ENCODE results near the gene GPHA2.
"Not testable (repeated sequence)": the region's sequence is repeated elsewhere in the genome, so short reads cannot be mapped to it uniquely, and the experiment has no call there.

GPHA2 gene

GRCh38 chr11:64935359-64936081 is at the start of gene GPHA2:
Gene GPHA2, minus strand, starts transcription at chr11:64935893. Its CDS starts 433 bp downstream, at chr11:64935460.
- no peaks in the 10 kb centered on the region for H3K27me3 ChIP-seq (ENCODE audit: control insufficient read depth, insufficient read depth, low read length)
- H3K36me3 ChIP-seq (ENCODE audit: control insufficient read depth, insufficient read depth, low read length) = no peaks in the 10 kb centered on the region
- H3K4me1 ChIP-seq (ENCODE audit: control insufficient read depth, insufficient read depth, low read length) = peaks cover 9% of the 10 kb centered on the region
- no peaks in the 10 kb centered on the region for H3K9me3 ChIP-seq (ENCODE audit: control insufficient read depth, insufficient read depth, low read length)
- H3K27ac ChIP-seq (ENCODE audit: low read length) = no peak within 1 kb of the TSS
- H3K4me3 ChIP-seq (ENCODE audit: low read length) = no peak within 1 kb of the TSS
- no peak for DNase-seq (ENCODE audit: low read depth, low spot score)
- no CpG with 5 or more reads among the region's 14 CpGs for WGBS (ENCODE audit: insufficient coverage, insufficient read length)

GRCh38 chr11:64983339-64983738 is 47.6 kb upstream of the GPHA2 start:
- not testable (repeated sequence) for H3K36me3 ChIP-seq (ENCODE audit: control insufficient read depth, insufficient read depth, low read length); H3K27me3 ChIP-seq (ENCODE audit: control insufficient read depth, insufficient read depth, low read length); H3K4me1 ChIP-seq (ENCODE audit: control insufficient read depth, insufficient read depth, low read length); H3K4me3 ChIP-seq (ENCODE audit: low read length); H3K27ac ChIP-seq (ENCODE audit: low read length); H3K9me3 ChIP-seq (ENCODE audit: control insufficient read depth, insufficient read depth, low read length); DNase-seq (ENCODE audit: low read depth, low spot score)
- no CpG with 5 or more reads among the region's 5 CpGs for WGBS (ENCODE audit: insufficient coverage, insufficient read length)

- no peaks in the 10 kb centered on the region for H3K4me1 ChIP-seq (ENCODE audit: control insufficient read depth, insufficient read depth, low read length)
- no peaks in the 10 kb centered on the region for H3K9me3 ChIP-seq (ENCODE audit: control insufficient read depth, insufficient read depth, low read length)
- no peaks in the 10 kb centered on the region for H3K27me3 ChIP-seq (ENCODE audit: control insufficient read depth, insufficient read depth, low read length)
- DNase-seq (ENCODE audit: low read depth, low spot score) = no peak
- no peaks in the 10 kb centered on the region for H3K36me3 ChIP-seq (ENCODE audit: control insufficient read depth, insufficient read depth, low read length)
- H3K4me3 ChIP-seq (ENCODE audit: low read length) = no peak overlapping the region
- no CpG with 5 or more reads among the region's 2 CpGs for WGBS (ENCODE audit: insufficient coverage, insufficient read length)
- no peak overlapping the region for H3K27ac ChIP-seq (ENCODE audit: low read length)
Observed at GRCh38 chr11:64976651-64977050, 41.0 kb upstream of the GPHA2 start.

DNA sequence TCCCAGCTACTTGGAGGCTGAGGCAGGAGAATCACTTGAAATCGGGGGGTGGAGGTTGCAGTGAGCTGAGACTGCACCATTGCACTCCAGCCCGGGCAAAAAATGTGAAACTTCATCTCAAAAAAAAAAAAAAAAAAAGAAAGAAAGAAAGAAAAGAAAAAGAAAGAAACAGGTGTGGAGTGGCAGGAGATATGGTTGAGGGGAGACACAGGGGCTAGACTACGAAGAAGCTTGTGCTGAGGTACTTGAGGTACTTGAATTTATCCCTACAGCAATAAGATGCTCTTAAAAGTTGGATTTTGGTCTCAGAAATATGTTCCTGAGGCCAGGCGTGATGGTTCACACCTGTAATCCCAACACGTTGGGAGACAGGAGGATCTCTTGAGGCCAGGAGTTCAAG is 38.4 kb upstream of the GPHA2 start:
- no peaks in the 10 kb centered on the region for H3K9me3 ChIP-seq (ENCODE audit: control insufficient read depth, insufficient read depth, low read length)
- H3K27ac ChIP-seq (ENCODE audit: low read length) = no peak overlapping the region
- no peaks in the 10 kb centered on the region for H3K4me1 ChIP-seq (ENCODE audit: control insufficient read depth, insufficient read depth, low read length)
- no CpG with 5 or more reads among the region's 5 CpGs for WGBS (ENCODE audit: insufficient coverage, insufficient read length)
- H3K36me3 ChIP-seq (ENCODE audit: control insufficient read depth, insufficient read depth, low read length) = no peaks in the 10 kb centered on the region
- no peaks in the 10 kb centered on the region for H3K27me3 ChIP-seq (ENCODE audit: control insufficient read depth, insufficient read depth, low read length)
- H3K4me3 ChIP-seq (ENCODE audit: low read length) = no peak overlapping the region
- DNase-seq (ENCODE audit: low read depth, low spot score) = no peak

DNA sequence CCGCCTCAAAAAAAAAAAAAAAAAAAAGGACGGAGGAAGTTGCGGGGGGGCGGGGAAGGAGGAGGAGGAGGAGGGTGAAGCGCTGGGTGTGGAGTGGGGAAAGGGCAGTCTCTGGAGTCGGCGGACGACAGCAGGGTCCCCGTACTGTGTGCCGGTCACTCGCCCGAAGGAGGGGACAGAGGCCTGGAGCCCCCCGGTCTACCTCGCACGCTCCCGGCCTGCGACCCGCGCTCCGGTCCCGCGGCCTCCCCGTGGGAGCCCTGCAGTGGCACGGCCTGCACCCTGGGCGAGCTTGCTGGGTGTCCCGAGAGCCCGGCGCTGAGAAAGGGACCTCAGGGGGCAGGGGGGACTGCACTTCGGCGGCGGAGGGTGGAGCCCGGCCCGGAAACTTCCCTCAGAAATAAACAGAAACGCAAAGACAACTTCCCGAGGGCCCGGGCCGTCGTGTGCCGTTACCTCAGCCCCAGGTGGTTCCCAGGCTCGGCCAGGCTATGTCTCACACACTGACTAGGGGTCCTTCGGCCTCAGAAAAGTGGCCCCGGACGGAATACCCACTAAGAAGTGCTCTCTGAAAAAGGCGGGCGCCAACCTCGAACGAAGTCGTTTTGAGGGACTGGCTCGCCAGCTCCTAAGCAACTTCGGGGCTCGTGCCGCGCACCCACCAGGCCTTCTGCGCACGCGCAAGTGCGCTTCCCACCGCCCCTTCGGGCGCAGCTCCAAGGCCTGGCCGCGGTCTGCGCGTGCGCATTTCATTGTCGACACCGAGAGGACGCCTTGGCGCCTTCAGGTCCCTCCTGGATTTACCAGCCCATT is 35.9 kb upstream of the GPHA2 start, which contains the start of gene MAJIN:
TSS of gene MAJIN (minus strand) at position 688 of the 813 bp plus-strand sequence. CDS start 12,703 bp downstream, outside the sequence.
- H3K4me3 ChIP-seq (ENCODE audit: low read length) = no peak within 1 kb of the TSS
- no peaks in the 10 kb centered on the region for H3K36me3 ChIP-seq (ENCODE audit: control insufficient read depth, insufficient read depth, low read length)
- WGBS (ENCODE audit: insufficient coverage, insufficient read length) = no CpG with 5 or more reads among the region's 69 CpGs
- H3K9me3 ChIP-seq (ENCODE audit: control insufficient read depth, insufficient read depth, low read length) = no peaks in the 10 kb centered on the region
- DNase-seq (ENCODE audit: low read depth, low spot score) = no peak
- H3K27ac ChIP-seq (ENCODE audit: low read length) = no peak within 1 kb of the TSS
- no peaks in the 10 kb centered on the region for H3K4me1 ChIP-seq (ENCODE audit: control insufficient read depth, insufficient read depth, low read length)
- H3K27me3 ChIP-seq (ENCODE audit: control insufficient read depth, insufficient read depth, low read length) = no peaks in the 10 kb centered on the region

DNA sequence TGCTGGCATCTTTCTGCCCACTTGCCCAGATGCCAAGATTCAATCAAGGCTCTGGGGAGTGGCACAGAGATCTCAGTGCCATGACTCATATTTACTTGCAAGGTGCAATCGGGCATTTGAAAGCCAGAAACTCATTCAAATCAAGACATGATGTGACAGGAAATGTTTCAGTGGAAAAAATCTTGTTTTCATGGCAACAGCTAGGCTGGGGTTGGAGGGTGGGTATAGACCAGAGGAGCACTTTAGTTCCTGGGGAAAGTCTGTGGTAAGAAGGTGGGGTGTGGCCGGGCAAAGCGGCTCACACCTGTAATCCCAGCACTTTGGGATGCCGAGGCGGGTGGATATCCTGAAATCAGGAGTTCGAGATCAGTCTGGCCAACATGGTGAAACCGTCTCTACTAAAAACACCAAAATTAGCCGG is 35.0 kb upstream of the GPHA2 start:
- Histone ChIP-seq H3K27ac (ENCODE audit: low read length) (no peak overlapping the region), H3K9me3 (ENCODE audit: control insufficient read depth, insufficient read depth, low read length) (no peaks in the 10 kb centered on the region), H3K4me3 (ENCODE audit: low read length) (no peak overlapping the region), H3K4me1 (ENCODE audit: control insufficient read depth, insufficient read depth, low read length) (no peaks in the 10 kb centered on the region), H3K27me3 (ENCODE audit: control insufficient read depth, insufficient read depth, low read length) (no peaks in the 10 kb centered on the region), H3K36me3 (ENCODE audit: control insufficient read depth, insufficient read depth, low read length) (no peaks in the 10 kb centered on the region)
- DNase-seq (ENCODE audit: low read depth, low spot score) = no peak
- WGBS (ENCODE audit: insufficient coverage, insufficient read length) = no CpG with 5 or more reads among the region's 8 CpGs

- Histone ChIP-seq H3K4me1 (ENCODE audit: control insufficient read depth, insufficient read depth, low read length) (no peaks in the 10 kb centered on the region), H3K27me3 (ENCODE audit: control insufficient read depth, insufficient read depth, low read length) (no peaks in the 10 kb centered on the region), H3K27ac (ENCODE audit: low read length) (no peak overlapping the region), H3K9me3 (ENCODE audit: control insufficient read depth, insufficient read depth, low read length) (no peaks in the 10 kb centered on the region), H3K4me3 (ENCODE audit: low read length) (no peak overlapping the region), H3K36me3 (ENCODE audit: control insufficient read depth, insufficient read depth, low read length) (no peaks in the 10 kb centered on the region)
- no peak for DNase-seq (ENCODE audit: low read depth, low spot score)
- no CpG with 5 or more reads among the region's 5 CpGs for WGBS (ENCODE audit: insufficient coverage, insufficient read length)
Observed at GRCh38 chr11:64969209-64969608, 33.5 kb upstream of the GPHA2 start.

DNA sequence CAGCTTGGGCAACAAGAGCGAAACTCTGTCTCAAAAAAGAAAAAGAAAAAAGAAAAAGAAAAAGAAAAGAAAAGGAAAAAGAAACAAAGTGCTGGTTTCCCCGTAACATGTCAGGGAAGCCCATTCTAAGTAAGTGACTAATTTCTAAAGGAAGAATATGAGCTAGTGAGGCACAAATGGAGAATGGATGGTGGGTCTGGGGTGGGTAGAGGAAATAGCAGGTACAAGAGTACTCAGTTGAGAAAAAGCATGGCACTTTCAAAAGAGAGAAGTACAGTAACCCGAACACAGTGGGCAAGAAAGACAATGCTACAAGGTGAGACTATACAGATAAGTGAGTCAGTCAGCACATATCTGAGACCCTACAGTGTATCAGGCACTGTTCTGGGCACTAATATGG is 31.7 kb upstream of the GPHA2 start:
- Histone ChIP-seq H3K27me3 (ENCODE audit: control insufficient read depth, insufficient read depth, low read length) (no peaks in the 10 kb centered on the region), H3K4me3 (ENCODE audit: low read length) (no peak overlapping the region), H3K27ac (ENCODE audit: low read length) (no peak overlapping the region), H3K4me1 (ENCODE audit: control insufficient read depth, insufficient read depth, low read length) (no peaks in the 10 kb centered on the region), H3K9me3 (ENCODE audit: control insufficient read depth, insufficient read depth, low read length) (no peaks in the 10 kb centered on the region), H3K36me3 (ENCODE audit: control insufficient read depth, insufficient read depth, low read length) (no peaks in the 10 kb centered on the region)
- no CpG with 5 or more reads among the region's 3 CpGs for WGBS (ENCODE audit: insufficient coverage, insufficient read length)
- no peak for DNase-seq (ENCODE audit: low read depth, low spot score)

DNA sequence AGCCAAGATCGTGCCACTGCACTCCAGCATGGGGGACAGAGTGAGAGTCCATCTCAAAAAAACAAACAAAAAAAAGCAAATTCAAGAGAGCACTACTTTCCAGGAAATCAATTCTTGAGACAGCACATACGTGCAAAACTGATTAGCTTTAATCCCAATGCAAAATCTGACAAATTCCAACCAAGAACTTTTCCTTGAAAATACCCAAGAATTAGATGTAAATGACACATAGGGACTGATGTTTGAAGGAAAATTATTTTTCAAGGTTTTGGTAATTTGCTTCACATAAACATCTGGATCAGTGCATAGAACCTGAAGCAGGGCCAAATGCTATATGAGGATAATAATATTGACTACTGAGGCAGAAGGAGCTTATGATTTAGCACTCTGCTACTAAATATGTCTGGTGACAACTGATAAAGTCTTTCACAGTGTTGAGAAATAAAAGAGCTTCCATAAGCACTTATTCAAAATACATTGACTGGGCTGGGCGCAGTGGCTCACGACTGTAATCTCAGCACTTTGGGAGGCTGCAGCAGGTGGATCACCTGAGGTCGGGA is 27.5 kb upstream of the GPHA2 start:
- Histone ChIP-seq H3K27me3 (ENCODE audit: control insufficient read depth, insufficient read depth, low read length) (no peaks in the 10 kb centered on the region), H3K9me3 (ENCODE audit: control insufficient read depth, insufficient read depth, low read length) (no peaks in the 10 kb centered on the region), H3K4me3 (ENCODE audit: low read length) (no peak overlapping the region), H3K27ac (ENCODE audit: low read length) (no peak overlapping the region), H3K4me1 (ENCODE audit: control insufficient read depth, insufficient read depth, low read length) (no peaks in the 10 kb centered on the region), H3K36me3 (ENCODE audit: control insufficient read depth, insufficient read depth, low read length) (no peaks in the 10 kb centered on the region)
- no peak for DNase-seq (ENCODE audit: low read depth, low spot score)
- no CpG with 5 or more reads among the region's 5 CpGs for WGBS (ENCODE audit: insufficient coverage, insufficient read length)

GRCh38 chr11:64960719-64961118 is 25.0 kb upstream of the GPHA2 start:
- Histone ChIP-seq H3K27ac (ENCODE audit: low read length) (no peak overlapping the region), H3K9me3 (ENCODE audit: control insufficient read depth, insufficient read depth, low read length) (no peaks in the 10 kb centered on the region), H3K4me1 (ENCODE audit: control insufficient read depth, insufficient read depth, low read length) (no peaks in the 10 kb centered on the region), H3K27me3 (ENCODE audit: control insufficient read depth, insufficient read depth, low read length) (no peaks in the 10 kb centered on the region), H3K4me3 (ENCODE audit: low read length) (no peak overlapping the region), H3K36me3 (ENCODE audit: control insufficient read depth, insufficient read depth, low read length) (no peaks in the 10 kb centered on the region)
- DNase-seq (ENCODE audit: low read depth, low spot score) = no peak
- no CpG with 5 or more reads among the region's 4 CpGs for WGBS (ENCODE audit: insufficient coverage, insufficient read length)

All from iPS DF 6.9 (cell line).